MM.1S (cell line): Measurements from ENCODE around the gene PIGZ.

Experiments used
- DNase-seq: peaks from one replicate; pipeline ENCODE4 v3.0.0-alpha.2; 2015
- H2AFZ ChIP-seq: fragments of 300-600 bp; sonication (generic); 2 replicates; pipeline ENCODE4 v1.6.0; 2016; ENCODE audit warnings: antibody characterized with exemption, low read length
- H3F3A ChIP-seq: fragments of 300-600 bp; sonication (generic); 2 replicates; pipeline ENCODE4 v1.6.1; 2016; ENCODE audit warnings: mild to moderate bottlenecking, antibody characterized with exemption, low read length, moderate library complexity, mixed read lengths; ENCODE audit not compliant: insufficient read depth
- H3K27ac ChIP-seq: fragments of 300-600 bp; sonication (generic); 2 replicates; pipeline ENCODE4 v1.5.1; 2016; ENCODE audit warnings: mild to moderate bottlenecking, low read length
- H3K27me3 ChIP-seq: fragments of 300-600 bp; sonication (generic); replicated peaks from 2 replicates; pipeline ENCODE4 v1.6.0; 2016; ENCODE audit warnings: low read length; ENCODE audit not compliant: insufficient read depth
- H3K36me3 ChIP-seq: fragments of 300-600 bp; sonication (generic); replicated peaks from 2 replicates; pipeline ENCODE4 v1.6.1; 2016; ENCODE audit warnings: mild to moderate bottlenecking, low read length, mixed read lengths; ENCODE audit not compliant: insufficient read depth
- H3K4me1 ChIP-seq: fragments of 300-600 bp; sonication (generic); 2 replicates; pipeline ENCODE4 v1.6.1; 2016; ENCODE audit warnings: low read length, mixed read lengths
- H3K4me2 ChIP-seq: fragments of 300-600 bp; sonication (generic); 2 replicates; pipeline ENCODE4 v1.6.0; 2016; ENCODE audit warnings: low read depth, low read length
- H3K4me3 ChIP-seq: fragments of 300-600 bp; sonication (generic); 2 replicates; pipeline ENCODE4 v1.5.1; 2016; ENCODE audit warnings: low read length, mixed read lengths
- H3K79me2 ChIP-seq: fragments of 300-600 bp; sonication (generic); 2 replicates; pipeline ENCODE4 v1.6.1; 2016; ENCODE audit warnings: mixed run types, low read length, mixed read lengths
- H3K9ac ChIP-seq: fragments of 300-600 bp; sonication (generic); 2 replicates; pipeline ENCODE4 v1.6.1; 2016; ENCODE audit warnings: low read length, mixed read lengths
- H3K9me2 ChIP-seq: fragments of 300-600 bp; sonication (generic); replicated peaks from 2 replicates; pipeline ENCODE4 v1.6.1; 2016; ENCODE audit warnings: mild to moderate bottlenecking, low read length, mixed read lengths; ENCODE audit not compliant: insufficient read depth
- H3K9me3 ChIP-seq: fragments of 300-600 bp; sonication (generic); replicated peaks from 2 replicates; pipeline ENCODE4 v1.6.1; 2016; ENCODE audit warnings: mild to moderate bottlenecking, low read length, mixed read lengths; ENCODE audit not compliant: insufficient read depth
- H4K20me1 ChIP-seq: fragments of 300-600 bp; sonication (generic); 2 replicates; pipeline ENCODE4 v1.6.1; 2016; ENCODE audit warnings: mild to moderate bottlenecking, low read length, moderate library complexity, mixed read lengths; ENCODE audit not compliant: insufficient read depth
- CTCF ChIP-seq: fragments of 300-600 bp; sonication (generic); IDR thresholded peaks from 2 replicates; pipeline ENCODE4 v1.5.1; 2016; ENCODE audit warnings: antibody characterized with exemption, low read length, mixed read lengths
- EZH2 ChIP-seq: fragments of 300-600 bp; sonication (generic); optimal IDR thresholded peaks from 2 replicates; pipeline ENCODE3; 2017; ENCODE audit warnings: low read depth, mild to moderate bottlenecking, antibody characterized with exemption, low read length, mixed read lengths
- EZH2phosphoT487 ChIP-seq: fragments of 300-600 bp; sonication (generic); IDR thresholded peaks from 2 replicates; pipeline ENCODE4 v1.6.1; 2018; ENCODE audit warnings: antibody characterized with exemption, low read length

Gene PIGZ

GRCh38 chr3:196901768-196902167, 66.9 kb downstream of the PIGZ start:
- Histone ChIP-seq H3K9ac (no peak overlapping the region), H3K4me1 (no peaks in the 10 kb centered on the region), H2AFZ (no peak overlapping the region), H3K27ac (no peak overlapping the region), H3K9me3 (no peaks in the 10 kb centered on the region), H3K79me2 (peaks cover 9% of the 10 kb centered on the region), H3K36me3 (no peaks in the 10 kb centered on the region; the same call in 1 of the 2 replicates), H3K4me3 (no peak overlapping the region), H3K27me3 (no peaks in the 10 kb centered on the region), H3K4me2 (no peak overlapping the region), H4K20me1 (no peaks in the 10 kb centered on the region), H3K9me2 (no peaks in the 10 kb centered on the region), H3F3A (no peaks in the 10 kb centered on the region)
- no peak for DNase-seq
- TF ChIP-seq EZH2phosphoT487 (no peak), EZH2 (no peak), CTCF (no peak)
